Measurements from ENCODE around the gene DTX2. TPM values are rescaled to one million over a fixed set of nuclear protein-coding genes. Genes with fewer than 3 reads are reported as not detected.

The DTX2 gene
- total and polyA plus RNA-seq, 2 of the 4 experiments (the other 2 are of a cell fraction) = 1.8 to 7.7 TPM

DNA sequence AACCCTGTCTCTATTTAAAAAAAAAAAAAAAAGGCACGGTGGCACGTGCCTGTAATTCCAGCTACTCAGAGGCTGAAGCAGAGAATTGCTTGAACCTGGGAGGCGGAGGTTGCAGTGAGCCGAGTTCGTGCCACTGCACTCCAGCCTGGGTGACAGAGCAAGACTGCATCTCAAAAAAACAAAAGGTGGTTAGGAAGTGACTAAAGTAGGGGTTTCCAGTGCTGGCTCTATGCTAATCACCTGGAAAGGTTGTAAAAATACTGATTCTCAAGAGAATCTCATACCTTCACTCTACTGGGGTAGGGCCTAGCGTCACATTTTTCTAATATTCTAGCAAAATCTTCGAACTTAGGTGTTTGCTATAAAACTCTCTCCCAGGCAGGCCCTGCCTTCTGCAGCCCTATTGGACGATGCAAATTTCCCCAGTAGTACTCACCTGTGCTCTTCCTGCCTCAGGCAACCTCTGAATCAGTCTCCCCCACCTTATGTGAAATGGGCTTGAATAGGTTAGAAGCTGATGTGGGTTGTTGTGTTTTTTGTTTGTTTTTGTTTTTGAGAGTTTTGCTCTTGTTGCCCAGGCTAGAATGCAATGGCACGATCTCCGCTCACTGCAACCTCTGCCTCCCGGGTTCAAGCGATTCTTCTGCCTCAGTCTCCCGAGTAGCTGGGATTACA lies 33.2 kb upstream of the DTX2 start:
- Histone ChIP-seq H3K27me3 (ENCODE audit: control insufficient read depth, insufficient read depth, low read length) (no peaks in the 10 kb centered on the region), H3K9ac (ENCODE audit: low read depth, low read length) (no peak overlapping the region), H3K56ac (ENCODE audit: extremely low read depth, insufficient read depth, low read length) (no peak overlapping the region), H2BK15ac (ENCODE audit: low read depth, low read length) (no peak overlapping the region), H2BK120ac (ENCODE audit: low read depth, low read length) (no peak overlapping the region), H3K9me1 (ENCODE audit: insufficient read depth, low read length) (peaks cover 3% of the 10 kb centered on the region; the same call in 1 of the 2 replicates), H2AFZ (replicated peaks; ENCODE audit: low read length, poor library complexity) (no peak overlapping the region), H3K4me1 (ENCODE audit: control insufficient read depth, insufficient read depth, low read length) (peaks cover 6% of the 10 kb centered on the region), H3K9me3 (ENCODE audit: control insufficient read depth, insufficient read depth, low read length) (no peaks in the 10 kb centered on the region), H4K5ac (ENCODE audit: low read depth, low read length) (no peak overlapping the region), H3K4me2 (ENCODE audit: low read depth, low read length) (no peak overlapping the region), H4K91ac (ENCODE audit: insufficient read depth, low read depth, low read length) (no peak overlapping the region), H4K20me1 (ENCODE audit: insufficient read depth, low read length) (no peaks in the 10 kb centered on the region), H2BK5ac (ENCODE audit: low read depth, low read length, poor library complexity, severe bottlenecking) (no peak overlapping the region), H2BK20ac (ENCODE audit: low read depth, low read length) (no peak overlapping the region), H3K18ac (ENCODE audit: low read depth, low read length) (no peak overlapping the region), H3K27ac (ENCODE audit: insufficient read depth, low read length) (no peak overlapping the region), H3K14ac (replicated peaks; ENCODE audit: low read depth, low read length) (no peak overlapping the region), H3K36me3 (ENCODE audit: control insufficient read depth, insufficient read depth, low read length) (no peaks in the 10 kb centered on the region), H3K4me3 (ENCODE audit: insufficient read depth, low read depth, low read length) (no peak overlapping the region), H4K8ac (ENCODE audit: low read depth in 2 of 2, low read length in 2 of 2) (no peak overlapping the region), H3K23ac (ENCODE audit: low read depth, low read length) (no peak overlapping the region), H3K79me1 (ENCODE audit: low read depth in 1 of 2, low read length in 2 of 2) (no peaks in the 10 kb centered on the region), H2AK5ac (ENCODE audit: low read depth, low read length) (no peak overlapping the region), H3K4ac (ENCODE audit: low read depth, low read length) (no peak overlapping the region), H2AK9ac (replicated peaks; ENCODE audit: low read depth, low read length, poor library complexity) (no peak overlapping the region)
- TF ChIP-seq MAFK (IDR thresholded peaks at IDR 0.05; ENCODE audit: low read depth, low read length) = no peak
- TF ChIP-seq MXI1 (IDR thresholded peaks at IDR 0.05; ENCODE audit: borderline replicate concordance, low read depth, low read length) = no peak
- TF ChIP-seq SMC3 (IDR thresholded peaks at IDR 0.05; ENCODE audit: low read depth, low read length) = no peak
- no peak for TF ChIP-seq CHD1 (IDR thresholded peaks at IDR 0.05; ENCODE audit: low read depth, low read length)
- no peak for TF ChIP-seq POLR2A (IDR thresholded peaks at IDR 0.05; ENCODE audit: low read depth, low read length)
- TF ChIP-seq, protein P1, sequence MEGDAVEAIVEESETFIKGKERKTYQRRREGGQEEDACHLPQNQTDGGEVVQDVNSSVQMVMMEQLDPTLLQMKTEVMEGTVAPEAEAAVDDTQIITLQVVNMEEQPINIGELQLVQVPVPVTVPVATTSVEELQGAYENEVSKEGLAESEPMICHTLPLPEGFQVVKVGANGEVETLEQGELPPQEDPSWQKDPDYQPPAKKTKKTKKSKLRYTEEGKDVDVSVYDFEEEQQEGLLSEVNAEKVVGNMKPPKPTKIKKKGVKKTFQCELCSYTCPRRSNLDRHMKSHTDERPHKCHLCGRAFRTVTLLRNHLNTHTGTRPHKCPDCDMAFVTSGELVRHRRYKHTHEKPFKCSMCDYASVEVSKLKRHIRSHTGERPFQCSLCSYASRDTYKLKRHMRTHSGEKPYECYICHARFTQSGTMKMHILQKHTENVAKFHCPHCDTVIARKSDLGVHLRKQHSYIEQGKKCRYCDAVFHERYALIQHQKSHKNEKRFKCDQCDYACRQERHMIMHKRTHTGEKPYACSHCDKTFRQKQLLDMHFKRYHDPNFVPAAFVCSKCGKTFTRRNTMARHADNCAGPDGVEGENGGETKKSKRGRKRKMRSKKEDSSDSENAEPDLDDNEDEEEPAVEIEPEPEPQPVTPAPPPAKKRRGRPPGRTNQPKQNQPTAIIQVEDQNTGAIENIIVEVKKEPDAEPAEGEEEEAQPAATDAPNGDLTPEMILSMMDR (conservative IDR thresholded peaks at IDR 0.05; ENCODE audit: low read depth, low read length) = no peak
- no TSS peak for BruUV-seq (replicated peaks)
- DNase-seq = no peak
- in situ Hi-C loops (cut with MboI; ENCODE audit: low sequenced_read_pairs) = no loop called here
- CTCF ChIA-PET = no interaction called here
- POLR2A ChIA-PET (ENCODE audit: unreplicated experiment) = interaction anchor here (0.6 kb wide), 1 partner anchor 491 kb away, joined by 4 read pairs; no protein-coding TSS in a partner anchor
- intact Hi-C loops (cut with micrococcal nuclease) = no loop called here
- WGBS, 2 experiments (ENCODE audit: extremely low coverage in 2 of 2, insufficient read length in 1 of 2) = 80% methylated on average over 5 of the region's 13 CpGs; no CpG with 5 or more reads in 1 of the 2 experiments
- dilution Hi-C loops (cut with HindIII; ENCODE audit: low sequenced_read_pairs, unreplicated experiment) = no loop called here
- no peak for ATAC-seq (ENCODE audit: low read depth)

Measured in IMR-90 (cell line).